Panc1 (cell line): ENCODE measurements around the gene PCSK7.

Experiments
- POLR2AphosphoS5 ChIP-seq: IDR thresholded peaks from 2 replicates; pipeline ENCODE4 v1.6.1; 2012; ENCODE audit warnings: mild to moderate bottlenecking, low read depth, low read length, moderate library complexity
- SIN3A ChIP-seq: IDR thresholded peaks from 2 replicates; pipeline ENCODE4 v1.6.1; 2012; ENCODE audit warnings: low read depth, mild to moderate bottlenecking, low read length, moderate library complexity, borderline replicate concordance; ENCODE audit not compliant: insufficient read depth
- TF ChIP-seq, protein P1 (sequence below), 2 experiments: IDR thresholded peaks; 2 replicates each; pipeline ENCODE4 v1.6.1; 2011 to 2012; ENCODE audit warnings: low read depth in 2 of 2, control low read depth in 1 of 2, low read length in 1 of 2, mild to moderate bottlenecking in 1 of 2, moderate library complexity in 1 of 2; ENCODE audit not compliant: insufficient read depth in 1 of 2
- TF ChIP-seq, protein P2 (sequence below): fragments of 450-650 bp; IDR thresholded peaks from 2 replicates; pipeline ENCODE4 v1.5.1; 2017; ENCODE audit warnings: mild to moderate bottlenecking

DNA sequence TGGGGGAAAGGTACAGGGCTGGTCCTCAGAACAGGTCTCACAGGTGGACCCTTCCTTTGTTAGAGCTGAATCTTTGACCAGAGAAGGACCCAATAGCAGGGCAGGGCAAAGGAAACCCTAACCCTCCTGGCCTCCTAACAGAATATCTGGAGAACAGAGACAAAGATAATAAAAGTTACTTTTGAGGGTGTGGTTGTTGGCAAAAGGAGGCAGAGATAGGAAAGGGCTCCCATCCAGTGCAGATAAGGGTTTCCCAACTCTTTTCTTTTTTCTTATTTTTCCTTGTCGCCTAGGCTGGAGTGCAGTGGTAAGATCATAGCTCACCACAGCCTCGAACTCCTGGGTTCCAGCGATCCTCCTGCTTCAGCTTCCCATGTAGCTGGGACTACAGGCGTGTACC, 11.9 kb downstream of the PCSK7 start:
- TF ChIP-seq SIN3A (no peak), POLR2AphosphoS5 (no peak)
- TF ChIP-seq, protein P1, sequence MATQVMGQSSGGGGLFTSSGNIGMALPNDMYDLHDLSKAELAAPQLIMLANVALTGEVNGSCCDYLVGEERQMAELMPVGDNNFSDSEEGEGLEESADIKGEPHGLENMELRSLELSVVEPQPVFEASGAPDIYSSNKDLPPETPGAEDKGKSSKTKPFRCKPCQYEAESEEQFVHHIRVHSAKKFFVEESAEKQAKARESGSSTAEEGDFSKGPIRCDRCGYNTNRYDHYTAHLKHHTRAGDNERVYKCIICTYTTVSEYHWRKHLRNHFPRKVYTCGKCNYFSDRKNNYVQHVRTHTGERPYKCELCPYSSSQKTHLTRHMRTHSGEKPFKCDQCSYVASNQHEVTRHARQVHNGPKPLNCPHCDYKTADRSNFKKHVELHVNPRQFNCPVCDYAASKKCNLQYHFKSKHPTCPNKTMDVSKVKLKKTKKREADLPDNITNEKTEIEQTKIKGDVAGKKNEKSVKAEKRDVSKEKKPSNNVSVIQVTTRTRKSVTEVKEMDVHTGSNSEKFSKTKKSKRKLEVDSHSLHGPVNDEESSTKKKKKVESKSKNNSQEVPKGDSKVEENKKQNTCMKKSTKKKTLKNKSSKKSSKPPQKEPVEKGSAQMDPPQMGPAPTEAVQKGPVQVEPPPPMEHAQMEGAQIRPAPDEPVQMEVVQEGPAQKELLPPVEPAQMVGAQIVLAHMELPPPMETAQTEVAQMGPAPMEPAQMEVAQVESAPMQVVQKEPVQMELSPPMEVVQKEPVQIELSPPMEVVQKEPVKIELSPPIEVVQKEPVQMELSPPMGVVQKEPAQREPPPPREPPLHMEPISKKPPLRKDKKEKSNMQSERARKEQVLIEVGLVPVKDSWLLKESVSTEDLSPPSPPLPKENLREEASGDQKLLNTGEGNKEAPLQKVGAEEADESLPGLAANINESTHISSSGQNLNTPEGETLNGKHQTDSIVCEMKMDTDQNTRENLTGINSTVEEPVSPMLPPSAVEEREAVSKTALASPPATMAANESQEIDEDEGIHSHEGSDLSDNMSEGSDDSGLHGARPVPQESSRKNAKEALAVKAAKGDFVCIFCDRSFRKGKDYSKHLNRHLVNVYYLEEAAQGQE (IDR thresholded peaks at IDR 0.05; ENCODE audit: insufficient read depth in 1 of 2, low read depth in 2 of 2, low read length in 1 of 2): no peak
- TF ChIP-seq, protein P2, sequence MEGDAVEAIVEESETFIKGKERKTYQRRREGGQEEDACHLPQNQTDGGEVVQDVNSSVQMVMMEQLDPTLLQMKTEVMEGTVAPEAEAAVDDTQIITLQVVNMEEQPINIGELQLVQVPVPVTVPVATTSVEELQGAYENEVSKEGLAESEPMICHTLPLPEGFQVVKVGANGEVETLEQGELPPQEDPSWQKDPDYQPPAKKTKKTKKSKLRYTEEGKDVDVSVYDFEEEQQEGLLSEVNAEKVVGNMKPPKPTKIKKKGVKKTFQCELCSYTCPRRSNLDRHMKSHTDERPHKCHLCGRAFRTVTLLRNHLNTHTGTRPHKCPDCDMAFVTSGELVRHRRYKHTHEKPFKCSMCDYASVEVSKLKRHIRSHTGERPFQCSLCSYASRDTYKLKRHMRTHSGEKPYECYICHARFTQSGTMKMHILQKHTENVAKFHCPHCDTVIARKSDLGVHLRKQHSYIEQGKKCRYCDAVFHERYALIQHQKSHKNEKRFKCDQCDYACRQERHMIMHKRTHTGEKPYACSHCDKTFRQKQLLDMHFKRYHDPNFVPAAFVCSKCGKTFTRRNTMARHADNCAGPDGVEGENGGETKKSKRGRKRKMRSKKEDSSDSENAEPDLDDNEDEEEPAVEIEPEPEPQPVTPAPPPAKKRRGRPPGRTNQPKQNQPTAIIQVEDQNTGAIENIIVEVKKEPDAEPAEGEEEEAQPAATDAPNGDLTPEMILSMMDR: no peak
